K562 (cell line): Measurements from ENCODE around the gene BNIP5. TPM values are rescaled to one million over a fixed set of nuclear protein-coding genes. Genes with fewer than 3 reads are reported as not detected.

ENCODE experiments used
- polyA plus RNA-seq, 8 experiments: library from polyadenylated mRNA; depleted of rRNA in 4 of 8; stranded (reverse) in 5 of 8; unstranded in 3 of 8; fragments of >200 nt; fragmentation: Nextera tagmentation in 2 of 8; fragmentation: Illumina TruSeq in 1 of 8; extraction: Ambion mirVana in 2 of 8; extraction: Trizol in 1 of 8; gene quantifications; 2 replicates each; pipeline versions ENCODE4 v1.2.1 to v1.2.3, GENCODE V29; 2011 to 2014; ENCODE audit warnings: inconsistent platforms in 1 of 8, missing spikeins in 1 of 8
- total RNA-seq, 7 experiments: library from RNA; depleted of rRNA in 6 of 7; stranded (reverse); fragments of >200 nt in 6 of 7; fragmentation: Illumina TruSeq in 2 of 7; extraction: Trizol in 2 of 7; gene quantifications; 2 replicates each; pipeline versions ENCODE4 v1.2.1 to v1.2.3, GENCODE V29; 2011 to 2021; ENCODE audit warnings: low replicate concordance in 1 of 7

The BNIP5 gene
- total and polyA plus RNA-seq, 9 of the 15 experiments (the other 6 are each of a cell fraction or from before 2014, with no cell fraction given), result not detected

Other genes with a start within 250 kb of the BNIP5 start
- gene MAPK13, start 206.4 kb downstream of the BNIP5 start, total RNA-seq (2014; rRNA removed), result 0.36 and 0.57 TPM in 2 replicates
- gene MAPK13, start 206.4 kb downstream of the BNIP5 start, total RNA-seq (2014; rRNA removed; fragmentation: Illumina TruSeq; extraction: Trizol), result 0.11 and 0.16 TPM in 2 replicates
- 0.30 and 0.43 TPM in 2 replicates for gene MAPK13, start 206.4 kb downstream of the BNIP5 start, total RNA-seq (2015; rRNA removed; fragmentation: Illumina TruSeq; extraction: Trizol)
- 0.69 and 0.84 TPM in 2 replicates for gene MAPK13, start 206.4 kb downstream of the BNIP5 start, total RNA-seq (2021)
- gene MAPK13, start 206.4 kb downstream of the BNIP5 start, polyA plus RNA-seq (2011; rRNA removed), result 1.3 and 2.0 TPM in 2 replicates
- gene MAPK13, start 206.4 kb downstream of the BNIP5 start, polyA plus RNA-seq (2014; fragmentation: Illumina TruSeq; extraction: Trizol), result 0.52 and 0.68 TPM in 2 replicates
- gene MAPK13, start 206.4 kb downstream of the BNIP5 start, polyA plus RNA-seq (2014; fragmentation: Nextera tagmentation; extraction: Ambion mirVana), result under 1 TPM in 1 of 2 experiments, not detected in 1; 0.03 TPM
- gene MAPK13, start 206.4 kb downstream of the BNIP5 start, polyA plus RNA-seq (2014; rRNA removed), result 1.00 and 2.3 TPM in 2 replicates
- gene BRPF3, start 140.1 kb downstream of the BNIP5 start, total RNA-seq (2014; rRNA removed), result 6.2 and 7.1 TPM in 2 replicates
- gene BRPF3, start 140.1 kb downstream of the BNIP5 start, total RNA-seq (2014; rRNA removed; fragmentation: Illumina TruSeq; extraction: Trizol), result 5.4 and 5.6 TPM in 2 replicates
- gene BRPF3, start 140.1 kb downstream of the BNIP5 start, total RNA-seq (2015; rRNA removed; fragmentation: Illumina TruSeq; extraction: Trizol), result 8.3 and 8.8 TPM in 2 replicates
- gene BRPF3, start 140.1 kb downstream of the BNIP5 start, total RNA-seq (2021), result 15.7 and 17.4 TPM in 2 replicates
- 8.0 and 9.4 TPM in 2 replicates for gene BRPF3, start 140.1 kb downstream of the BNIP5 start, polyA plus RNA-seq (2011; rRNA removed)
- gene BRPF3, start 140.1 kb downstream of the BNIP5 start, polyA plus RNA-seq (2014; fragmentation: Illumina TruSeq; extraction: Trizol), result 17.9 and 19.3 TPM in 2 replicates
- gene BRPF3, start 140.1 kb downstream of the BNIP5 start, polyA plus RNA-seq (2014; fragmentation: Nextera tagmentation; extraction: Ambion mirVana), result 1 to 10 TPM; 2.2 to 2.5 TPM
- 11.1 and 12.6 TPM in 2 replicates for gene BRPF3, start 140.1 kb downstream of the BNIP5 start, polyA plus RNA-seq (2014; rRNA removed)
- gene PNPLA1, start 66.8 kb downstream of the BNIP5 start, total RNA-seq (2014; rRNA removed), result 0.27 TPM in 1 of 2 replicates, not detected in the other
- gene PNPLA1, start 66.8 kb downstream of the BNIP5 start, total RNA-seq (2014; rRNA removed; fragmentation: Illumina TruSeq; extraction: Trizol), result 0.04 TPM in 1 of 2 replicates, not detected in the other
- 0.14 TPM in 1 of 2 replicates, not detected in the other for gene PNPLA1, start 66.8 kb downstream of the BNIP5 start, total RNA-seq (2015; rRNA removed; fragmentation: Illumina TruSeq; extraction: Trizol)
- gene PNPLA1, start 66.8 kb downstream of the BNIP5 start, total RNA-seq (2021), result 0.11 and 0.13 TPM in 2 replicates
- gene PNPLA1, start 66.8 kb downstream of the BNIP5 start, polyA plus RNA-seq (2011; rRNA removed), result not detected in 2 replicates
- gene PNPLA1, start 66.8 kb downstream of the BNIP5 start, polyA plus RNA-seq (2014; fragmentation: Illumina TruSeq; extraction: Trizol), result 0.16 and 0.17 TPM in 2 replicates
- gene PNPLA1, start 66.8 kb downstream of the BNIP5 start, polyA plus RNA-seq (2014; fragmentation: Nextera tagmentation; extraction: Ambion mirVana), result under 1 TPM in 1 of 2 experiments, not detected in 1; 0.08 TPM
- 0.07 and 0.22 TPM in 2 replicates for gene PNPLA1, start 66.8 kb downstream of the BNIP5 start, polyA plus RNA-seq (2014; rRNA removed)
- 0.12 TPM in 1 of 2 replicates, not detected in the other for gene ETV7, start 50.8 kb upstream of the BNIP5 start, total RNA-seq (2014; rRNA removed)
- 0.16 and 0.22 TPM in 2 replicates for gene ETV7, start 50.8 kb upstream of the BNIP5 start, total RNA-seq (2014; rRNA removed; fragmentation: Illumina TruSeq; extraction: Trizol)
- gene ETV7, start 50.8 kb upstream of the BNIP5 start, total RNA-seq (2015; rRNA removed; fragmentation: Illumina TruSeq; extraction: Trizol), result not detected in 2 replicates
- 0.16 and 0.22 TPM in 2 replicates for gene ETV7, start 50.8 kb upstream of the BNIP5 start, total RNA-seq (2021)
- gene ETV7, start 50.8 kb upstream of the BNIP5 start, polyA plus RNA-seq (2011; rRNA removed), result 0.07 TPM in 1 of 2 replicates, not detected in the other
- 0.12 and 0.32 TPM in 2 replicates for gene ETV7, start 50.8 kb upstream of the BNIP5 start, polyA plus RNA-seq (2014; fragmentation: Illumina TruSeq; extraction: Trizol)
- under 1 TPM; 0.08 to 0.17 TPM for gene ETV7, start 50.8 kb upstream of the BNIP5 start, polyA plus RNA-seq (2014; fragmentation: Nextera tagmentation; extraction: Ambion mirVana)
- not detected in 2 replicates for gene ETV7, start 50.8 kb upstream of the BNIP5 start, polyA plus RNA-seq (2014; rRNA removed)
- gene PXT1, start 106.0 kb upstream of the BNIP5 start, total RNA-seq (2014; rRNA removed), result 0.08 and 0.09 TPM in 2 replicates
- 0.11 and 0.13 TPM in 2 replicates for gene PXT1, start 106.0 kb upstream of the BNIP5 start, total RNA-seq (2014; rRNA removed; fragmentation: Illumina TruSeq; extraction: Trizol)
- gene PXT1, start 106.0 kb upstream of the BNIP5 start, total RNA-seq (2015; rRNA removed; fragmentation: Illumina TruSeq; extraction: Trizol), result 0.11 TPM in 1 of 2 replicates, not detected in the other
- not detected in 2 replicates for gene PXT1, start 106.0 kb upstream of the BNIP5 start, total RNA-seq (2021)
- gene PXT1, start 106.0 kb upstream of the BNIP5 start, polyA plus RNA-seq (2011; rRNA removed), result 0.04 and 0.10 TPM in 2 replicates
- gene PXT1, start 106.0 kb upstream of the BNIP5 start, polyA plus RNA-seq (2014; fragmentation: Illumina TruSeq; extraction: Trizol), result not detected in 2 replicates
- gene PXT1, start 106.0 kb upstream of the BNIP5 start, polyA plus RNA-seq (2014; fragmentation: Nextera tagmentation; extraction: Ambion mirVana), result not detected
- gene PXT1, start 106.0 kb upstream of the BNIP5 start, polyA plus RNA-seq (2014; rRNA removed), result not detected in 2 replicates
- gene KCTD20, start 106.1 kb upstream of the BNIP5 start, total RNA-seq (2014; rRNA removed), result 70.6 and 72.6 TPM in 2 replicates
- gene KCTD20, start 106.1 kb upstream of the BNIP5 start, total RNA-seq (2014; rRNA removed; fragmentation: Illumina TruSeq; extraction: Trizol), result 98.3 and 110 TPM in 2 replicates
- gene KCTD20, start 106.1 kb upstream of the BNIP5 start, total RNA-seq (2015; rRNA removed; fragmentation: Illumina TruSeq; extraction: Trizol), result 81.5 and 87.8 TPM in 2 replicates
- 69.5 and 71.4 TPM in 2 replicates for gene KCTD20, start 106.1 kb upstream of the BNIP5 start, total RNA-seq (2021)
- gene KCTD20, start 106.1 kb upstream of the BNIP5 start, polyA plus RNA-seq (2011; rRNA removed), result 101 and 160 TPM in 2 replicates
- gene KCTD20, start 106.1 kb upstream of the BNIP5 start, polyA plus RNA-seq (2014; fragmentation: Illumina TruSeq; extraction: Trizol), result 68.9 and 80.6 TPM in 2 replicates
- gene KCTD20, start 106.1 kb upstream of the BNIP5 start, polyA plus RNA-seq (2014; fragmentation: Nextera tagmentation; extraction: Ambion mirVana), result 10 to 100 TPM; 28.9 to 30.0 TPM
- 54.7 and 60.9 TPM in 2 replicates for gene KCTD20, start 106.1 kb upstream of the BNIP5 start, polyA plus RNA-seq (2014; rRNA removed)
- gene STK38, start 210.6 kb upstream of the BNIP5 start, total RNA-seq (2014; rRNA removed), result 10.6 and 11.3 TPM in 2 replicates
- gene STK38, start 210.6 kb upstream of the BNIP5 start, total RNA-seq (2014; rRNA removed; fragmentation: Illumina TruSeq; extraction: Trizol), result 21.3 and 22.3 TPM in 2 replicates
- 24.9 and 25.0 TPM in 2 replicates for gene STK38, start 210.6 kb upstream of the BNIP5 start, total RNA-seq (2015; rRNA removed; fragmentation: Illumina TruSeq; extraction: Trizol)
- 18.0 and 19.5 TPM in 2 replicates for gene STK38, start 210.6 kb upstream of the BNIP5 start, total RNA-seq (2021)
- gene STK38, start 210.6 kb upstream of the BNIP5 start, polyA plus RNA-seq (2011; rRNA removed), result 21.5 and 22.0 TPM in 2 replicates
- gene STK38, start 210.6 kb upstream of the BNIP5 start, polyA plus RNA-seq (2014; fragmentation: Illumina TruSeq; extraction: Trizol), result 21.6 and 28.7 TPM in 2 replicates
- 1 to 10 TPM; 5.7 to 8.8 TPM for gene STK38, start 210.6 kb upstream of the BNIP5 start, polyA plus RNA-seq (2014; fragmentation: Nextera tagmentation; extraction: Ambion mirVana)
- 17.3 and 20.8 TPM in 2 replicates for gene STK38, start 210.6 kb upstream of the BNIP5 start, polyA plus RNA-seq (2014; rRNA removed)